ENCODE measurements around the gene EPHA7.

The EPHA7 gene

GRCh38 chr6:93209358-93209757 is 210.0 kb downstream of the EPHA7 start:
- H3K9me3 Mint-ChIP-seq = peaks cover 31% of the 10 kb centered on the region
- no peak overlapping the region for H3K4me3 Mint-ChIP-seq
- H3K4me1 Mint-ChIP-seq = no peaks in the 10 kb centered on the region
- ATAC-seq (replicated peaks; ENCODE audit: extremely low read depth, poor library complexity, severe bottlenecking) = no peak
- no peak overlapping the region for H3K27ac Mint-ChIP-seq (ENCODE audit: low read depth)
- DNase-seq (ENCODE audit: low spot score in 2 of 2) = no peak
- H3K36me3 Mint-ChIP-seq (ENCODE audit: insufficient read depth) = no peaks in the 10 kb centered on the region
- no peaks in the 10 kb centered on the region for H3K27me3 Mint-ChIP-seq

- Mint-ChIP-seq H3K27me3 (no peaks in the 10 kb centered on the region), H3K9me3 (peaks cover 10% of the 10 kb centered on the region), H3K4me1 (no peaks in the 10 kb centered on the region), H3K36me3 (ENCODE audit: insufficient read depth) (no peaks in the 10 kb centered on the region), H3K27ac (ENCODE audit: low read depth) (no peak overlapping the region), H3K4me3 (no peak overlapping the region)
- DNase-seq (ENCODE audit: low spot score in 2 of 2) (no peak), ATAC-seq (replicated peaks; ENCODE audit: extremely low read depth, poor library complexity, severe bottlenecking) (no peak)
Observed at GRCh38 chr6:93196406-93196970, 222.9 kb downstream of the EPHA7 start.

- H3K27ac Mint-ChIP-seq (ENCODE audit: low read depth) = no peak overlapping the region
- H3K4me3 Mint-ChIP-seq = no peak overlapping the region
- H3K27me3 Mint-ChIP-seq = no peaks in the 10 kb centered on the region
- H3K36me3 Mint-ChIP-seq (ENCODE audit: insufficient read depth) = no peaks in the 10 kb centered on the region
- peaks cover 10% of the 10 kb centered on the region for H3K9me3 Mint-ChIP-seq
- no peaks in the 10 kb centered on the region for H3K4me1 Mint-ChIP-seq
- no peak for DNase-seq (ENCODE audit: low spot score in 2 of 2)
- no peak for ATAC-seq (replicated peaks; ENCODE audit: extremely low read depth, poor library complexity, severe bottlenecking)
Observed at GRCh38 chr6:93194480-93194879, 224.9 kb downstream of the EPHA7 start.

GRCh38 chr6:93193868-93194267 is 225.5 kb downstream of the EPHA7 start:
- no peaks in the 10 kb centered on the region for H3K36me3 Mint-ChIP-seq (ENCODE audit: insufficient read depth)
- H3K27me3 Mint-ChIP-seq = no peaks in the 10 kb centered on the region
- DNase-seq (ENCODE audit: low spot score in 2 of 2) = no peak
- no peak overlapping the region for H3K4me3 Mint-ChIP-seq
- ATAC-seq (replicated peaks; ENCODE audit: extremely low read depth, poor library complexity, severe bottlenecking) = no peak
- H3K9me3 Mint-ChIP-seq = peaks cover 7% of the 10 kb centered on the region
- H3K27ac Mint-ChIP-seq (ENCODE audit: low read depth) = no peak overlapping the region
- no peaks in the 10 kb centered on the region for H3K4me1 Mint-ChIP-seq
